ENCODE results near the gene PDGFRA.

GRCh38 chr4:54322818-54323417 lies 93.8 kb downstream of the PDGFRA start:
- TF ChIP-seq ATF3 (IDR thresholded peaks at IDR 0.05; ENCODE audit: borderline replicate concordance, extremely low read depth, low read depth, low read length): no peak
- peak; percentile 71 to 83 (median 75) for TF ChIP-seq CTCF (IDR thresholded peaks at IDR 0.05 in 2 of 3, conservative IDR thresholded peaks at IDR 0.05 in 1 of 3; ENCODE audit: control insufficient read depth in 2 of 3, extremely low read depth in 1 of 3, insufficient read depth in 1 of 3, low read depth in 3 of 3, low read length in 3 of 3)
- no peak for TF ChIP-seq E2F8 (IDR thresholded peaks at IDR 0.05; ENCODE audit: low read depth, partially characterized antibody)
- no peak for TF ChIP-seq SIN3A (IDR thresholded peaks at IDR 0.05; ENCODE audit: low read depth, low read length)
- no peak for TF ChIP-seq DPF2 (IDR thresholded peaks at IDR 0.05)
- no peak for TF ChIP-seq CEBPZ (IDR thresholded peaks at IDR 0.05; ENCODE audit: low read depth, low read length)
- TF ChIP-seq CEBPB (IDR thresholded peaks at IDR 0.05; ENCODE audit: borderline replicate concordance in 1 of 2, low read depth in 2 of 2, low read length in 2 of 2): no peak
- TF ChIP-seq HDAC6 (IDR thresholded peaks at IDR 0.05; ENCODE audit: unreplicated experiment): no peak
- no peak for TF ChIP-seq NRF1 (conservative IDR thresholded peaks at IDR 0.05; ENCODE audit: low read depth, low read length)
- no peak for TF ChIP-seq RCOR1 (conservative IDR thresholded peaks at IDR 0.05; ENCODE audit: low read depth, low read length)
- no peak for TF ChIP-seq ZNF274 (IDR thresholded peaks at IDR 0.05; ENCODE audit: insufficient read depth, insufficient read length)
